SK-N-SH (cell line): ENCODE results near the gene KRTAP10-7. TPM values are rescaled to one million over a fixed set of nuclear protein-coding genes. Genes with fewer than 3 reads are reported as not detected.

Experiments used
- CTCF ChIA-PET: fragments of 300-600, 350-600 bp; formaldehyde crosslinking; extraction: SDS; loops from one replicate; lab custom pipeline; 2021; lab: Yijun Ruan, JAX
- POLR2A ChIA-PET: fragments of 350-600 bp; sonication (Branson Sonifier 250); formaldehyde crosslinking; extraction: SDS; loops from one replicate; lab custom pipeline; 2020; ENCODE audit warnings: antibody characterized with exemption, inconsistent platforms; lab: Yijun Ruan, JAX
- DNase-seq: peaks from one replicate; pipeline ENCODE4 v3.0.0; 2012
- H2AFZ ChIP-seq: fragments of 200-600 bp; sonication (generic); 2 replicates; pipeline ENCODE4 v1.8.1; 2016; ENCODE audit warnings: antibody characterized with exemption, mild to moderate bottlenecking, low read depth
- H3F3A ChIP-seq: fragments of 200-600 bp; sonication (generic); replicated peaks from 2 replicates; pipeline ENCODE3; 2016; ENCODE audit warnings: antibody characterized with exemption, mild to moderate bottlenecking; ENCODE audit not compliant: insufficient read depth
- H3K27ac ChIP-seq, 2 experiments: fragments of 200-500 bp in 1 of 2; fragments of 200-600 bp in 1 of 2; sonication (Bioruptor generic) in 1 of 2; sonication (generic), shearing (Covaris generic) in 1 of 2; 2 replicates each; pipeline versions ENCODE4 v1.5.1 to v1.6.1; 2014 to 2016; ENCODE audit warnings: low read depth in 2 of 2, inconsistent platforms in 1 of 2, low read length in 1 of 2, mild to moderate bottlenecking in 1 of 2, mixed read lengths in 1 of 2
- H3K27me3 ChIP-seq: fragments of 200-600 bp; sonication (generic), shearing (Covaris generic); 2 replicates; pipeline ENCODE4 v1.6.1; 2016; ENCODE audit warnings: mixed run types; ENCODE audit not compliant: insufficient read depth
- H3K36me3 ChIP-seq, 2 experiments: fragments of 200-500 bp in 1 of 2; fragments of 200-600 bp in 1 of 2; sonication (Bioruptor generic) in 1 of 2; sonication (generic) in 1 of 2; replicated peaks in 1 of 2; 2 replicates each; pipeline versions ENCODE3 to v1.5.1; 2014 to 2016; ENCODE audit warnings: low read length in 1 of 2, mild to moderate bottlenecking in 1 of 2; ENCODE audit not compliant: insufficient read depth in 2 of 2, control insufficient read depth in 1 of 2
- H3K4me1 ChIP-seq, 2 experiments: fragments of 200-500 bp in 1 of 2; fragments of 200-600 bp in 1 of 2; sonication (Bioruptor generic) in 1 of 2; sonication (generic), shearing (Covaris generic) in 1 of 2; 2 replicates each; pipeline versions ENCODE4 v1.5.1 to v1.6.1; 2014 to 2016; ENCODE audit warnings: low read depth in 1 of 2, low read length in 1 of 2, mixed run types in 1 of 2; ENCODE audit not compliant: insufficient read depth in 2 of 2, control insufficient read depth in 1 of 2
- H3K4me2 ChIP-seq: fragments of 200-600 bp; sonication (generic), shearing (Covaris generic); 2 replicates; pipeline ENCODE4 v1.6.1; 2017; ENCODE audit warnings: mixed run types
- H3K4me3 ChIP-seq, 2 experiments: fragments of 200-500 bp in 1 of 2; fragments of 200-600 bp in 1 of 2; sonication (Bioruptor generic) in 1 of 2; sonication (generic), shearing (Covaris generic) in 1 of 2; 2 replicates each; pipeline versions ENCODE4 v1.5.1 to v1.8.1; 2014 to 2016; ENCODE audit warnings: low read depth in 2 of 2, inconsistent platforms in 1 of 2, low read length in 1 of 2, mild to moderate bottlenecking in 1 of 2, mixed read lengths in 1 of 2, moderate library complexity in 1 of 2
- H3K79me2 ChIP-seq: fragments of 200-600 bp; sonication (generic); 2 replicates; pipeline ENCODE4 v1.8.1; 2017; ENCODE audit warnings: mild to moderate bottlenecking; ENCODE audit not compliant: insufficient read depth
- H3K9ac ChIP-seq: fragments of 200-600 bp; sonication (generic); 2 replicates; pipeline ENCODE4 v1.6.1; 2017; ENCODE audit warnings: mixed run types
- H3K9me2 ChIP-seq: fragments of 200-600 bp; sonication (generic); 2 replicates; pipeline ENCODE4 v1.6.1; 2017; ENCODE audit warnings: mixed run types
- H3K9me3 ChIP-seq: fragments of 200-600 bp; sonication (generic); 2 replicates; pipeline ENCODE4 v1.6.1; 2017; ENCODE audit warnings: mixed run types, mild to moderate bottlenecking, moderate library complexity
- H4K20me1 ChIP-seq: fragments of 200-600 bp; sonication (generic); 2 replicates; pipeline ENCODE4 v1.6.1; 2017; ENCODE audit warnings: mild to moderate bottlenecking, mixed run types; ENCODE audit not compliant: insufficient read depth
- ELF1 ChIP-seq: IDR thresholded peaks from 2 replicates; pipeline ENCODE4 v1.4.0; 2012
- EZH2phosphoT487 ChIP-seq: fragments of 200-600 bp; sonication (generic); IDR thresholded peaks from 2 replicates; pipeline ENCODE4 v1.6.1; 2017; ENCODE audit warnings: low read depth, mixed run types, mild to moderate bottlenecking, antibody characterized with exemption, moderate library complexity, borderline replicate concordance
- FOXM1 ChIP-seq: IDR thresholded peaks from 2 replicates; pipeline ENCODE4 v1.4.0; 2012; ENCODE audit warnings: low read depth, mild to moderate bottlenecking
- GABPA ChIP-seq: IDR thresholded peaks from 2 replicates; pipeline ENCODE4 v1.4.0; 2012; ENCODE audit warnings: low read depth, mild to moderate bottlenecking
- GATA2 ChIP-seq: sonication (generic); formaldehyde crosslinking; IDR thresholded peaks from 2 replicates; pipeline ENCODE4 v1.5.0; 2020; ENCODE audit warnings: mild to moderate bottlenecking, missing genetic modification reagents
- JUND ChIP-seq: IDR thresholded peaks from 2 replicates; pipeline ENCODE4 v1.4.0; 2012
- PBX3 ChIP-seq: IDR thresholded peaks from 2 replicates; pipeline ENCODE4; 2012
- POLR2AphosphoS5 ChIP-seq: IDR thresholded peaks from 2 replicates; pipeline ENCODE4 v1.6.1; 2012; ENCODE audit warnings: low read depth, low read length
- RFX5 ChIP-seq: IDR thresholded peaks from 2 replicates; pipeline ENCODE4 v1.6.1; 2012; ENCODE audit warnings: mild to moderate bottlenecking, improper control_type of control experiment, low read length
- RXRA ChIP-seq: IDR thresholded peaks from 2 replicates; pipeline ENCODE4 v1.4.0; 2012; ENCODE audit warnings: low read depth, mild to moderate bottlenecking, borderline replicate concordance
- SIN3A ChIP-seq: IDR thresholded peaks from 2 replicates; pipeline ENCODE4 v1.6.1; 2012; ENCODE audit warnings: low read depth, mild to moderate bottlenecking, low read length, moderate library complexity, borderline replicate concordance
- SMC3 ChIP-seq: IDR thresholded peaks from 2 replicates; pipeline ENCODE4 v1.6.1; 2012; ENCODE audit warnings: low read depth, low read length, improper control_type of control experiment
- TCF12 ChIP-seq: IDR thresholded peaks from 2 replicates; pipeline ENCODE4 v1.4.0; 2012
- TEAD4 ChIP-seq: IDR thresholded peaks from 2 replicates; pipeline ENCODE4 v1.4.0; 2012; ENCODE audit warnings: mild to moderate bottlenecking, borderline replicate concordance; ENCODE audit not compliant: insufficient read depth
- USF2 ChIP-seq: fragments of 150-350 bp; IDR thresholded peaks from 2 replicates; pipeline ENCODE4 v1.6.1; 2017; ENCODE audit warnings: antibody characterized with exemption, low read length, low read depth, borderline replicate concordance
- YY1 ChIP-seq: IDR thresholded peaks from 2 replicates; pipeline ENCODE4 v1.4.0; 2012; ENCODE audit warnings: low read depth, mild to moderate bottlenecking
- WGBS: methylation state at CpG from one replicate; pipeline ENCODE4 v1.1.6; 2017; ENCODE audit warnings: low lambda C conversion rate; 5-methylcytosine and 5-hydroxymethylcytosine counted together
- polyA plus RNA-seq, 3 experiments: library from polyadenylated mRNA; depleted of rRNA; stranded (reverse); fragments of >200 nt; gene quantifications; 2 replicates each; pipeline ENCODE4 v1.2.3, GENCODE V29; 2012
- TF ChIP-seq, protein P1 (sequence below): fragments of 200-600 bp; sonication (generic); IDR thresholded peaks from 2 replicates; pipeline ENCODE4 v1.6.1; 2017; ENCODE audit warnings: antibody characterized with exemption, mild to moderate bottlenecking, moderate library complexity
- TF ChIP-seq, protein P2 (sequence below): IDR thresholded peaks from 2 replicates; pipeline ENCODE4 v1.4.0; 2012; ENCODE audit warnings: low read depth, borderline replicate concordance

Gene KRTAP10-7
- polyA plus RNA-seq, 1 of the 3 experiments (the other 2 are of a cell fraction) = not detected

GRCh38 chr21:44615911-44616590 lies 15.7 kb downstream of the KRTAP10-7 start:
- H3K27me3 ChIP-seq = peaks cover 49% of the 10 kb centered on the region
- no peaks in the 10 kb centered on the region for H4K20me1 ChIP-seq
- no peak overlapping the region for H2AFZ ChIP-seq
- POLR2A ChIA-PET = no interaction called here
- no peak overlapping the region for H3K4me2 ChIP-seq
- H3K4me1 ChIP-seq = no peaks in the 10 kb centered on the region
- no peak overlapping the region for H3K9ac ChIP-seq
- H3F3A ChIP-seq = no peaks in the 10 kb centered on the region
- no peaks in the 10 kb centered on the region for H3K36me3 ChIP-seq
- no peak for DNase-seq
- peaks cover 8% of the 10 kb centered on the region; the same call in 1 of the 2 replicates for H3K9me3 ChIP-seq
- H3K27ac ChIP-seq = no peak overlapping the region
- no peaks in the 10 kb centered on the region for H3K79me2 ChIP-seq
- H3K9me2 ChIP-seq = no peaks in the 10 kb centered on the region
- CTCF ChIA-PET = interaction anchor here (0.6 kb wide), 1 partner anchor 177 kb away, joined by 3 read pairs; no protein-coding TSS in a partner anchor
- TF ChIP-seq POLR2AphosphoS5 (no peak), TCF12 (no peak), YY1 (no peak), FOXM1 (no peak), JUND (no peak), SIN3A (no peak), USF2 (no peak), ELF1 (no peak), GABPA (no peak), RFX5 (no peak), GATA2 (no peak), EZH2phosphoT487 (no peak), PBX3 (no peak), RXRA (no peak), SMC3 (no peak), TEAD4 (no peak)
- TF ChIP-seq, protein P1, sequence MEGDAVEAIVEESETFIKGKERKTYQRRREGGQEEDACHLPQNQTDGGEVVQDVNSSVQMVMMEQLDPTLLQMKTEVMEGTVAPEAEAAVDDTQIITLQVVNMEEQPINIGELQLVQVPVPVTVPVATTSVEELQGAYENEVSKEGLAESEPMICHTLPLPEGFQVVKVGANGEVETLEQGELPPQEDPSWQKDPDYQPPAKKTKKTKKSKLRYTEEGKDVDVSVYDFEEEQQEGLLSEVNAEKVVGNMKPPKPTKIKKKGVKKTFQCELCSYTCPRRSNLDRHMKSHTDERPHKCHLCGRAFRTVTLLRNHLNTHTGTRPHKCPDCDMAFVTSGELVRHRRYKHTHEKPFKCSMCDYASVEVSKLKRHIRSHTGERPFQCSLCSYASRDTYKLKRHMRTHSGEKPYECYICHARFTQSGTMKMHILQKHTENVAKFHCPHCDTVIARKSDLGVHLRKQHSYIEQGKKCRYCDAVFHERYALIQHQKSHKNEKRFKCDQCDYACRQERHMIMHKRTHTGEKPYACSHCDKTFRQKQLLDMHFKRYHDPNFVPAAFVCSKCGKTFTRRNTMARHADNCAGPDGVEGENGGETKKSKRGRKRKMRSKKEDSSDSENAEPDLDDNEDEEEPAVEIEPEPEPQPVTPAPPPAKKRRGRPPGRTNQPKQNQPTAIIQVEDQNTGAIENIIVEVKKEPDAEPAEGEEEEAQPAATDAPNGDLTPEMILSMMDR = no peak
- TF ChIP-seq, protein P2, sequence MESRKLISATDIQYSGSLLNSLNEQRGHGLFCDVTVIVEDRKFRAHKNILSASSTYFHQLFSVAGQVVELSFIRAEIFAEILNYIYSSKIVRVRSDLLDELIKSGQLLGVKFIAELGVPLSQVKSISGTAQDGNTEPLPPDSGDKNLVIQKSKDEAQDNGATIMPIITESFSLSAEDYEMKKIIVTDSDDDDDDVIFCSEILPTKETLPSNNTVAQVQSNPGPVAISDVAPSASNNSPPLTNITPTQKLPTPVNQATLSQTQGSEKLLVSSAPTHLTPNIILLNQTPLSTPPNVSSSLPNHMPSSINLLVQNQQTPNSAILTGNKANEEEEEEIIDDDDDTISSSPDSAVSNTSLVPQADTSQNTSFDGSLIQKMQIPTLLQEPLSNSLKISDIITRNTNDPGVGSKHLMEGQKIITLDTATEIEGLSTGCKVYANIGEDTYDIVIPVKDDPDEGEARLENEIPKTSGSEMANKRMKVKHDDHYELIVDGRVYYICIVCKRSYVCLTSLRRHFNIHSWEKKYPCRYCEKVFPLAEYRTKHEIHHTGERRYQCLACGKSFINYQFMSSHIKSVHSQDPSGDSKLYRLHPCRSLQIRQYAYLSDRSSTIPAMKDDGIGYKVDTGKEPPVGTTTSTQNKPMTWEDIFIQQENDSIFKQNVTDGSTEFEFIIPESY = no peak
- H3K4me3 ChIP-seq = no peak overlapping the region
- WGBS = 5% methylated on average over 7 of the region's 17 CpGs
